Epithelial cell of prostate (primary cell): ENCODE results near the gene FAT1.

Experiments used
- DNase-seq: peaks from one replicate; pipeline ENCODE4 v3.0.0-alpha.2; 2011; ENCODE audit warnings: low read depth, low spot score
- H3K27ac ChIP-seq: fragments of 450-650 bp; 2 replicates; pipeline ENCODE4 v1.5.1; 2017; ENCODE audit warnings: mild to moderate bottlenecking

FAT1 gene

DNA sequence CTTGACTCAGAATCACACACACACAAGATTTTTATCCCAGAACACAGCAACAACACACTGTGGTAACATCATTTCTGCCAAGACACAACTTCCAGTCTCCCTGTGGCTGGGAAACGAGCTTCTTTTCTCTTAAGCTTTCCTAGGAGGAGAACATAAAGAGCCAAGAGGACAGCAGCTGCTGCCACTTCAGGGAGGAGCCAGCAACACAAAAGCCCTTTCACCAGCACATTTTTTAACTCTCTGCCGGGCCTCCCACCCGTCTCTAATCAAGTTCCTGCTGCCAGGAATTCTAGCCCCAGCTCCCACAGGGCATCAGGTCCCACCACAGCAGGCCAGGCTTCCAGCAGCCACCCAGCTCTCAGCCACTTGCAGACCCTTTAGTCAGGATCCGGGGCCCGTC, 22.4 kb downstream of the FAT1 start:
- peak overlapping the region; percentile 71 for H3K27ac ChIP-seq
- DNase-seq: no peak

DNA sequence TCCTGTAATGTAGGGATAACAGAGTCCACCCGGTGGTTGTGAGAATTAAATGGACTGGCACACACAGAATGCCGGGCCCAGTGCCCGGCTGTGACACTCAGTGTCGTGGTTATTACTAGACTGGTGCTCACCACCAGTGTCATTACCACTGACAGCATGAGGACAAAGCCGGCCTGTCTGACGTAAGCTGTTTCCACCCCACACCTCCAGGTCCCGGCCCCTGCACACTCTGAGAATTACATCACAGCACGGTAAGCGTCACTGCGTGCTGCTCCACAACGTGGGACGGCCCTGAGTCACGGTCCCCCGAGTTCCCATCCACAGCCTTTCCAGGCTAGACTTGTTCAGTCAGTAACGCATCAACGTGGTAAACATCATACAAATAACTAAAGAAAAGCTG, 22.9 kb downstream of the FAT1 start:
- DNase-seq: no peak
- peak overlapping the region; percentile 71 for H3K27ac ChIP-seq

DNA sequence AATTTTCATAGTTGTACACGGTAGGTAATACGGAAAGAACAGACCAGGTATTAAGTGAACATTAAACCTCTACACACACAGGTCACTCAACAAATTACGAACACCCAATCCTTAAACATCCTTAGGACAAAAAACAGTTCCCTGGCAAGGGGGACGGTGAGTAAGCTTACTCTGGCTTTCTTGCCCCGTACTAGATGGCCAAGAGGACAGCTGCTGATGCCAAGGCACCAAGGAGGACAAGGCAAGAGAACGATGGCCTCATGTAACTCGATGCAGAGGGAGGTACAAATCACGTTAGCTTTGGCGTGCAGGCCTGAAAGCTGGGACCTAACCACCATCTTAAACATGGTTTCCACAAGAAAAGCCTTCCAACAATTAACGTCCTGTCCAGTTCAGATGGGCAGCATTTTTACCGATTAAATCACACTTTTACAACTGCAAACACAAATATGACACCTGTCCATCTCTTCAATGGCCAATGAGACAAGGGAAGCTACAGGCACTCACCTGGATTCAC, 23.7 kb downstream of the FAT1 start:
- no peak for DNase-seq
- H3K27ac ChIP-seq: peak overlapping the region; percentile 71

DNA sequence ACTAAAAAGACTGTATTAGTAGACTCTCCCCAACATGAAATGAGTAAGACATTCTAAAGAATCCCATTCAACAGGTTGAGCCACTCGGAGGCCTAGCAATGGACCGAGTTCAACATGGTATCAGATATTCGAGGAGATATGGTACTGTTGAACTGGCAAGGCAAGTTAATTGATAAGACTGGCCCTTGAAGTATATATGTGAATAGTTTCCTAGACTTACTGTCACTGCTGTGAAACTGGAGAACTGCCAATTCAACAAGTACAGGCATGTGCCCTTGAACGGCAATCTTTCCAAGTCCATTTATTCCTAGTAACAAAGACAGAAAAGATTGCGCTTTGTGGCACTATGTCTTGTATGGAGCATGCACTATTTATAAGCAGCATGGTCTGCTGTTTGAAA, 24.4 kb downstream of the FAT1 start:
- peak; percentile 24 for DNase-seq
- H3K27ac ChIP-seq: peak overlapping the region; percentile 71

DNA sequence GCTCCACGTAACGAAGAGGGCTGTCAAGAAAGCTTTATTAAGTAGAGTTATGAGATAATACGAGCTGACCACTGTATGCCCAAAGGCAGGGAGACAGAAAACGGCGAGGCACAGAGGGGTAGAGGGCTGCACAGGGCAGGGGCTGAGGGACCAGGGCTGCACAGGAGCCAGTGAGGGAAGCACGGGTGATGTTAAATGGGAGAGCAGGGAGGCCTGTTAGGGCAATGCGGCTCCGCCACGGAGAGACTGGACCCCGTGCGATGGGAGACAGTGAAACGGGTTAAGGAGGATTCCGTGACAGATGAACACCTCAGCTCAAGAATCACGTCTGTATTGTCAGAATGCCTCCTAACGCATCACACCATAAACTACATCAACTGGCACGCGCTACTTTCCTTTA, 25.1 kb downstream of the FAT1 start:
- no peak overlapping the region for H3K27ac ChIP-seq
- DNase-seq: no peak

DNA sequence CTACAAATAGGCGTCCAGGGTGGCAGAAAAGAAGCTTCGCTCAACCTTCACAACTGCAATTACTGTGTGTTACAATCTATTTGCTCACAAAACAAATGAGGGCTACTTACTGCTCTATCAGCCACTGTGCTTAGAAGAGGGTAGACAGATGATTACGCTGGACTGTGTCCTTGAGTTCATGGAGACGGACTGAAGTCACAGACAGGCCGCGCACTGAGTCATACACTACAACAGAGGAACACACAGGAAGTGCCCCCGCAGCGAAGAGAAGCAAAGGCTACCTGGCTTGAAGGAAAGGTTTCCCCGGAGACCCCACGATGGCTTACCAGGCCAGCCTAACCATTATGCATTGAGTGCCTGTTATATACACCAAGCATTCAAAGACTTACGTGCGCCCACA, 25.6 kb downstream of the FAT1 start:
- DNase-seq: no peak
- no peak overlapping the region for H3K27ac ChIP-seq

DNA sequence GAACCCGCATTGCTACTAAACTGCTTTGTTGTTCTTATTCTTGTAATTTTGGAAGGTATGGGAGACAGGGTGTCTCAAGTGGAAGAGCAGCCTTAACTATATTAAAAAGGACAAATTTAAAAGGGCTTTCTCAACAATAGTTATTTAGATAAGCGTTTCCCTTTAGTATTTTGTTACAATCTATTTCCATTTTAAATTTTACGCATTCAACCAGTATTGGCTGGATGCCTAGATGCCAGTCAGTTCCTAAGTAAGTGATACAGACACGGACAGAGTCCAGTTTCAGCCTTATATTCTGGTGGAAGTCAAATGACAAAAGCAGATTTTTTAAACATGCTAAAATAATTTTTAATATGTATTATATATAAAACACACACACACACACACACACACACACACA, 28.3 kb downstream of the FAT1 start:
- no peak for DNase-seq
- H3K27ac ChIP-seq: peak overlapping the region; percentile 52

DNA sequence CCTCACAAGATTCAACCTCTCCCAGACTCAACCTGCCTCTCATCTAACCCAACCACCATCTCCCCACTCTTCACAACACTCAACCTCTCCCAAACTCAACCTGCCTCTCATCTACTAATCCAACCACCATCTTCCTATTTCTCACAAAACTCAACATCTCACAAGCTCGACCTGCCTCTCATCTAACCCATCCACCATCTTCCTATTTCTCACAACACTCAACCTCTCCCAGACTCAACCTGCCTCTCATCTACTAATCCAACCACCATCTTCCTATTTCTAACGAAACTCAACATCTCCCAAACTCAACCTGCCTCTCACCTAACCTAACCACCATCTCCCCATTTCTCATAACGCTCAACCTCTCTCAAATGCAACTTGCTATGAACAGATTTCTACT, 29.8 kb downstream of the FAT1 start:
- peak overlapping the region; percentile 52 for H3K27ac ChIP-seq

DNA sequence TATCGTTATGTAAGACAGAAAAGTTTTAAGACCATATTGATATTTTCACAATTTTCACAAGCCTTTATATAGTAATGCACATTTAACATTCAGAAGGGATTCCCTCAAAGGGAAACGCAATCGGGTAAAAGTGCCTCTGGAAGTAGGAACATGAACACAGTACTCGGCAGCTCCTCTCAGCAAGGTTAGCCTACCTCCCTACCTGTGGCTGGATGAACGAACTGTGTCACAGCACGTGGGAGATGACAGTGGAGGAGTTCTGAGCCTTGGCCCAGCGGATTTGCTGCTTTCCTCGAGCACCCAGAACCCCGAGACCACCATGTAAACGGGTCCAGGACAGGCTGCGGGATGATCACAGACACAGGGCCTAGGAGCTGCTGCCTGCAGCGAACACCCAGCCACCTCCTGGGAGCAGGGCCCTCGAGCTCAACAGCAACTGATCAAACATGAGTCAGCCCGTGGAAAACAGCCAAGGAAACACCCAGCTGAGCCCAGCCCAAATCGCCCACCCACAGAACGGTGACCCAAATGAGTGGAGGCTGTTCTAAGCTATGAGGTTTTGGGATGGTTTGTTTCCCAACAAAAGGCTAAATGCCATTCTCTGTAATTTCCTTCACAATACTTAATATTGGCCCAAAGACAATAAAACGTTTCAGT, 30.4 kb downstream of the FAT1 start:
- peak overlapping the region; percentile 52 for H3K27ac ChIP-seq

More for the DNA sequence above, 29.8 kb downstream of the FAT1 start:
- DNase-seq: no peak

DNA sequence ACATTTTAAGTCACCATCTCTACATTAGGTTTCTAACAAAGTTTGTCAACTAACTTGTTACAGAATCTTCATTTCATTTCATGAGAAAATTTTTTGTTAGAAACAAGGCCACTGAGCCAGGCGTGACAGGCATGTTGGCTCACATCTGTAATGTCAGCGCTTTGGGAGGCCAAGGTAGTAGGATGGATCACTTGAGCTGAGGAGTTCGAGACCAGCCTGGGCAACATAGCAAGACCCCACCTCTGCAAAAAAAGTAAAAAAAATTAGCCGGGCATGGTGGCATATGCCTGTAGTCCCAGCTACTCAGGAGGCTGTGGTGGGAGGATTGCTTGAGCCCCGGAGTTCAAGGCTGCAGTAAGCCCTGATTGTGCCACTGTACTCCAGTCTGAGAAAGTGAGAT, 32.3 kb downstream of the FAT1 start:
- no peak overlapping the region for H3K27ac ChIP-seq
- no peak for DNase-seq

More for the DNA sequence above, 30.4 kb downstream of the FAT1 start:
- DNase-seq: no peak

DNA sequence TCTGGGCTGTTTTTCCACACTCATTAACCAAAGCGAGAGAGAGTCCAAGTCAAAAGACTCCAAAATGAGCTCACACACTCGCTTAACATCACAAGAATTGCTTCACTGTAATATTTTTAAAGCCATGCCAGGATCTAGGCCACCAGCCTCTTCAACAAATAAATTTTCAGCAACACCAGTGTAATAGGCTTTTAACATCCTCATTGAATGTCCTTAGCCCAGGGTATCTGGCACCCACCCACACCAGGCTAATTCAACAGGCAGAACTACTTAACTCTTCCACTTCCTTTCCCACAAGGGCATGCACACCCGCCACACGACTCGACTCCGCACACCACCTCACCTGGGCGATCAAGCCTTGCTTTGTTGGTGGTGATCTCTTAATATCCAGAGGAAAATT, 34.2 kb downstream of the FAT1 start:
- peak overlapping the region; percentile 2 for H3K27ac ChIP-seq
- no peak for DNase-seq

DNA sequence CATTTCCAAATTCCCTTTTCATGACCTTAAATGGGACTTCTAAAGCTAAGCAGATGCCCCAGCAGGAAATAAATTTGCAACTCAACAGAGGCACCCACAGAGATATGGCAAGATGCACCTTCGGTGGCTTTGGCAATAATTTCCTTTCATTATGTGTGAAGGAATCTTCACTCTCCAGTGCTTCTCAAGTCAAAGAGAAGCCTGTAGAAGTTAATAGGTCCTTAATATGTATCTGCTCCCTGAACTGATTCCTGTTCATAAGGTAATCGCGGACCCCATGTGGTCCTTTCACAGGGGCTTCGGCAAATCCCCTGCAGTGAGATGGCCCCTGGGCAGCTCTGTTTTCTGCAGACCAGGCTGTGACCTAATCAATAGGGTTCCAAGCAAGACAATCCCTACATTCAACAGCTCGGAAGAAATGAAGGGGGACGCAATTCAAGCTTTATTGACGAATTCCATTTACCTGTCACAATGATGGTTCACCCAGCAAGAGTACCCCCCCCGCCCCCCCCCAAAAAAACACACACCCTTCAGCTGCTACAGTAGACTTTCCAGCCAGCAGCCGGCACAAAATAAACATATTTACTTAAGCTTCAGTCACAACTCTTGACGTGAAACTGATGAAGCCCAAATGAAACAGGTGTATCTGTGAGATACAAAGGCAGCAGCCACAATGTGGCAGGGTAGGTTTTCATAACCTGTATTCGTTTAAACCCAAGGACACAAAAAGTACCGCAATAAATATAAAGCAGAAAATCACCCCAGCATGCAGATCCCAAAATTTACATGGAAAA, 35.3 kb downstream of the FAT1 start:
- peak overlapping the region; percentile 49 for H3K27ac ChIP-seq
- DNase-seq: no peak

DNA sequence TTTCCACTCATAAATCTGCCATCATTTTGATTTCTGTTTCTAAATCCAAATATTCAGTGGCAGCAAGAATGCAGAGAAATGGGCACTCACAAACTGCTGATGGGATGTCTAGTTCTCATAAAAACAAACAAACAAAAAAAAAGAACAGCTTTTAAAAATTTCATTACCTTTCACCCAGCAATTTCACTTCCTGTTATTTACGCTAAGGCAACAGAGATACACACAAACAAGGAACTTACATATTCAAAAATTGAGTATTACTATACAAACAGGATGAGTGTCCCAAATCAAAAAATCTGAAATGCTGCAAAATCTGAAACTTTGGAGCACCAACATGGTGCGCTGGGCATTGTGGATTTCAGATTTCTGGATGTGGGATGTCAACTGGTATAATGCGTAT, 36.4 kb downstream of the FAT1 start:
- no peak for DNase-seq
- H3K27ac ChIP-seq: peak overlapping the region; percentile 49

DNA sequence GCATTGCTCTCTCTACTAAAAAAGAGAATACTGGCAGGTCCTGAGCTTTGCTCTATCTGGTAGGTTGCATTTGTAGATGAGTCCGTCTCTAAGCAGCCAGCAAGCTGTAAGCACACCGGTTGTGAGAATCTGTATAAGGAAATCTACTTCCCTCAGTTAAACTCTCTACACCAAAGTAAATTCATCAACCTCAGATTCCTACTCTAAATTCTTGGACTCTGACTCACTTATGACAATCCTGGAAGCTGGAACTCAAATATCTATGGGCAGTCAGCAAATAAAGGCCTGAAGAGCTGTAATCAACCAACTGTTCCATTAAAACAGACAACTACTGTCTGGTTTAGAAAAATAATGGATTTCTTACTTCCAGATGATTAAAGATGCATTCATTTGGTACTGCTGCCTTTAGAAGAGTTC, 37.9 kb downstream of the FAT1 start:
- peak overlapping the region; percentile 49 for H3K27ac ChIP-seq
- no peak for DNase-seq

DNA sequence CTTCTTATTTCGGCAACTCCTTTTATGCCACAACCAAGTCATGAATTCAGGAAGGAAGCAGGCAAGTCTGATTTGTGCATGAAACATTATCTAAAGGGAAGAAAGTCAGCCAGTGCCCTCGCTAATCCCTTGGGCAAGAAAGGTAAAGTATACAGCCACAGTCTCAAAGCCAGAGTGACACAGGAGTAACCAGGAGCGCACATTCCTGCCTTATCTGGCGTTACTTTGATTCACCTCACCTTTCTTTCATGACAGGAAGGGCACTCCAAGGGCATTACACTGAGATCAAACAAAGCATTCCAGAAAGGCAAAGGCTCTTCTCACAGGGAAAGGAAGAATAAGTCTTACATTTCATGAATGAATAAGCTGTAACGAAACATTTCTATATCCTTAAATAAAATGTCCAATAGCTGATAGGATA, 38.8 kb downstream of the FAT1 start:
- no peak for DNase-seq
- peak overlapping the region; percentile 49 for H3K27ac ChIP-seq

DNA sequence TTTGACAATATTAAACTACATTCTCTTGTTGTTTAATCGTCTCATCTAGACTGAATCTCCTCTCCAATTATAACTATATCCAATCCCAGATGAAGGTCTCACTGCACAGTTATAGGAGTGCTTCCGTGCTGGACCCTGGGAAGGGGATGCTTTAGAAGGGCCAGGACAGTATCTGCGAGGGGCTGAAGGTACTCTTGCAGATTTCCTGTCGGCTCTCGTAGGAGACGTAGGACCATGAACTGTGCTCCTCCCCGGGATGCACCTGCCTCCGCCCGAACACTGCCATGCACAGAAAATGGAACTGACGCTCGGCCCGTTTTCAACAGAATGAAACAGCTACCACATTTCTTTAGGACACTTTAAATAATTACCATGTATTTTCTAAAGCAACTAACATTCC, 39.4 kb downstream of the FAT1 start:
- DNase-seq: no peak

DNA sequence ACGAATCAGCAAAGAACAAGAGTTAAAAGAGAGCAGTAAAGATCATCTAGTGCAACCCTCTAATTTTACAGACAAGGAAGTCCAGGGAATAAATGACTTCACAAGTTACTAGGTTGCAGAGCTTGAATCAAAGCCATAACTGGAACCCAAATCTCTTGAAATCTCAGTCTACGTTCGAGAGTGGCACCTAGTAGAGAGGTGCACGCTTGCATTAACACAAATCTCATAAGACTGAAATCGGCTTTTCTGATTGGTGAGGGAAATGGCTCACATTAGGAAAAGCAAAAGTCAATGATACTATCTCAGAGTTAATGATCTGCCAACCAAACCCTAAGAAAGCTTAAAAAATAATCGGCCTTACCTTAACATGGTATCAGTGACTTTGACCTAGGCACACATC, 43.0 kb downstream of the FAT1 start:
- H3K27ac ChIP-seq: no peak overlapping the region
- no peak for DNase-seq

More for the DNA sequence above, 39.4 kb downstream of the FAT1 start:
- peak overlapping the region; percentile 49 for H3K27ac ChIP-seq

DNA sequence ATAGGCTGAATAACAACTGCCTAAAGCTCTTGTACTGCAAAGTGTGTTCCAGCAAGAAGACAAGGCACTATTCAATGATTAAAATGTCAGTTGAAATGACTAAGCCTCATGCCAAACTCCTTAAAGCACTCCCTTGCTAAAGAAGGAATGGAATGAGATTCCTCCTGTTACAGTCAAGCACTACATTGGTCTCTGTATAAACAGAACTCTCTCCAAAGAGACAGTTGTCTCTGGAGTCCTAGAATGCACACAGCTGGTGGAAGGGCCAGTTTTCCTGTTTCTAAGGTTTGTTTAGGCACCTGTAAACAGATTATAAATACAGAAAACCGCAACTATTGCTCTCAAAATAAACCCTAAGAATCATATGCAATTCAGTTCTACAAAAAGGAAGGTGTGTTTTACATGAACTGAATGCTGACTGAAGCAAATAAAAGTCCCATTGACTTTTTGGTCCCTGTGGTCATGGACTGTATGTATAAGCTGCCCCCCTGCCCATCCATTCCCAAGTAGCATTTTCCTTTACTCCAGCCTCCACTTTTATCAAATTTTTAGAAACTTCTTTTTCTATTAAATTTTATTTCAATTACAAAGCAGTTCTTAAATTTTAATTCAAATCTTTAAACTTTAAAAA, 47.0 kb downstream of the FAT1 start:
- H3K27ac ChIP-seq: peak overlapping the region; percentile 52
- DNase-seq: peak; percentile 36

DNA sequence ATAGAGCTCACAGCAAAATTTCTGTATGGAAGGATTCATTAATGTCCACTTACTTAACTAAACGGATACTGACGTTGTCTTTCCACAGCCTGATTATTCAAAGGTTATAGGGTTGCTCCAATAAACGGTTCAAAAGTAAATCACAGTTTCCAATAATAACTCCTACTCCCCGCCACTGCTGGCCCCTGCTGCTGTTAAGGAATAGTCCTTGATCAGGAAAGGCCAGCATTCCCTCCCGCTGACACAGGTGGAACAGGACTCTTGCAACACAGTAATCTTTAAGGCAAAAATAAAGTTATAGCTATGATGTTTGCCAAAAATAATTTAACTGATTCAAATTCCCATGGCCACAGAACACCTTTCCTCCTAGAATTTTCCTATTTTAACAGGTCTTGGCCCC, 53.9 kb downstream of the FAT1 start:
- peak overlapping the region; percentile 54 for H3K27ac ChIP-seq
- no peak for DNase-seq

DNA sequence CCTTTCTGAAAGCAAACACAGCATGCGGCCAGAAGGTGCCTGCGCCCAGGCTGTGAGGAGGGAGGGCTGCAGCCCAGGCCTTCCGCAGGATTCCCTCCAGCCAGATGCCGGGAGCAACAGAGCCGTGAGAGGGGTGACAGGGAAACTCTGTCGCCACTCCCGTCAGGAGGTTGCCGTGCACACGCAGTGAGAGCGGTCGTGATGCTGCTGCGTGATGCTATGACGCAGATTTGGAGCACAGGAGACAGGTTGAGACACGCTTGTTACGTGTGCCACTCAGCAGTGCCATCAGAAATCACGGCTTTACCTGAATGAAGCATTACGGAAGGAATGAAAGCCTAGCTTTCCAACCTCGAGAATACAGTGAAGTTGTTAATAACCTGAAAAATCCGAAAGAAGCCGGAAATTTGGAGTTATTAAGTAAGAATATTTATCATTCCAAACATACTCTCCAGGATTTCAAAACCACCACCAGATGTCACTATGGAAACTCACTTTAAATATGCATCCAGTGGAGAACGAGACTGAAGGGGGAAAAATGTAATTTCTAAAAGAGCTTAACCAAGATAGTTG, 54.4 kb downstream of the FAT1 start:
- DNase-seq: no peak
- peak overlapping the region; percentile 54 for H3K27ac ChIP-seq

DNA sequence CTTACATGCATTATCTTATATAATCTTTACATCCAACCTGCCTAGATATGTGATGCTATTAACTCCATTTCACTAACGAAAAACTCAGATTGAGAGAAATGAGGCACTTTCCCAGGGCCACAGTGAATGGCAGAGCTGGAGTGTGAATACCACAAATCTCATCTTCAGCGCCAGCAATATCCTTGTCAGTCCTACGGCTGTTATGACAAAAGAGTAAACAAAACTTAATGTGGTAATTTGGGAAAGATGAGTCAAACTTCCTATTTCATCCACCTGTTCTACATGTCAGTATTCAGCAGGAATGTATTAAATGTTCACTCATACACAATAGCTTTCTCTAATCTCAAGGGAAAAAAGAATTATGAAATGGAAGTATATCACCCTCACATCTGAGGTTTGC, 56.9 kb downstream of the FAT1 start:
- H3K27ac ChIP-seq: peak overlapping the region; percentile 17
- DNase-seq: no peak
